ENCODE measurements around the gene SSH2. TPM values are rescaled to one million over a fixed set of nuclear protein-coding genes. Genes with fewer than 3 reads are reported as not detected.

SSH2 gene
- total RNA-seq, 5 donors from 2014 or later (not counting 1 experiment from before 2014, with no cell fraction given), result 76.2 to 115 (median 82.7) TPM

GRCh38 chr17:29764748-29765147, 165.3 kb downstream of the SSH2 start:
- no peaks in the 10 kb centered on the region for H3K36me3 ChIP-seq (ENCODE audit: control insufficient read depth in 2 of 2, extremely low read depth in 1 of 2, insufficient read depth in 1 of 2, low read length in 1 of 2)
- no peak overlapping the region for H3K27ac ChIP-seq (ENCODE audit: low read length)
- ChIA-PET CTCF (interaction anchor here in 1 of 2 donors (0.5 to 1.3 kb wide), 3 partner anchors 7 to 174 kb away, joined by 3 to 8 read pairs (median 4); no protein-coding TSS in a partner anchor), POLR2A (no interaction called here)
- H3K4me1 ChIP-seq (ENCODE audit: control insufficient read depth in 1 of 2, extremely low read depth in 1 of 2, insufficient read depth in 2 of 2, low read length in 2 of 2), result peaks cover 5 to 6% of the 10 kb centered on the region in 2 experiments
- H3K4me3 ChIP-seq (ENCODE audit: control insufficient read depth in 1 of 2, extremely low read depth in 1 of 2, low read length in 1 of 2), result no peak overlapping the region
- H3K9me3 ChIP-seq, result no peaks in the 10 kb centered on the region
- Mint-ChIP-seq H3K36me3 (no peaks in the 10 kb centered on the region), H3K9me3 (no peaks in the 10 kb centered on the region), H3K27me3 (no peaks in the 10 kb centered on the region), H3K4me3 (no peak overlapping the region), H3K4me1 (peaks cover 9 to 14% (median 11%) of the 10 kb centered on the region in 3 donors), H3K27ac (no peak overlapping the region)
- no CpG with 5 or more reads among the region's 1 CpG for WGBS (ENCODE audit: insufficient coverage)
- no peaks in the 10 kb centered on the region for H3K27me3 ChIP-seq (replicated peaks in 1 of 2; ENCODE audit: control insufficient read depth in 2 of 2, extremely low read depth in 1 of 2, insufficient read depth in 2 of 2, low read length in 1 of 2)
- no peak for DNase-seq
- no peak for ATAC-seq (replicated peaks in 1 of 4)

DNA sequence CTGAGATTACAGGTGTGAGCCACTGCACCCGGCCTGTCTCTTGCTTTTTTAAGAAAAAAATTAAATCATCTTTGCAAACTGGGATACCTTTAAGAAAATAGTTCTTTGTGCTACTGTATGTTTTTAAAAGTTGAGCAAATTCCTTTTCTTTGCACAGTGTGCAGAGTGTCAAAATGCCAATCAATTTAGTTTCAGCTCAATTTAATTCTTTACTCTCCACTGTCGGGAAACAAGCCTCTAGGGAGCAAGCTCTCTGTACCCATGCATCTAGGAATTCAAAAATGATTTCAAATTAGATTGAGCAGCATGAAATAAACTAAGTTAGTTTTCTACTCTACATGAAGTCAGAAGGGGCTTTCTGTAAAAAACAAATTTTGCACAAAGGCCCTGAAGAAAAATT, 165.8 kb downstream of the SSH2 start:
- POLR2A ChIA-PET, result no interaction called here
- Mint-ChIP-seq H3K27ac (peak overlapping the region; percentile 16 to 19), H3K27me3 (no peaks in the 10 kb centered on the region), H3K9me3 (no peaks in the 10 kb centered on the region), H3K4me1 (peaks cover 14 to 20% (median 17%) of the 10 kb centered on the region in 3 donors), H3K4me3 (no peak overlapping the region), H3K36me3 (no peaks in the 10 kb centered on the region)
- Histone ChIP-seq H3K4me1 (ENCODE audit: control insufficient read depth in 1 of 2, extremely low read depth in 1 of 2, insufficient read depth in 2 of 2, low read length in 2 of 2) (peaks cover 6% of the 10 kb centered on the region in 2 experiments), H3K4me3 (ENCODE audit: control insufficient read depth in 1 of 2, extremely low read depth in 1 of 2, low read length in 1 of 2) (no peak overlapping the region), H3K9me3 (no peaks in the 10 kb centered on the region), H3K27me3 (replicated peaks in 1 of 2; ENCODE audit: control insufficient read depth in 2 of 2, extremely low read depth in 1 of 2, insufficient read depth in 2 of 2, low read length in 1 of 2) (no peaks in the 10 kb centered on the region), H3K27ac (ENCODE audit: low read length) (no peak overlapping the region), H3K36me3 (ENCODE audit: control insufficient read depth in 2 of 2, extremely low read depth in 1 of 2, insufficient read depth in 1 of 2, low read length in 1 of 2) (no peaks in the 10 kb centered on the region)
- no CpG with 5 or more reads among the region's 2 CpGs for WGBS (ENCODE audit: insufficient coverage)
- DNase-seq (no peak), ATAC-seq (replicated peaks in 1 of 4) (no peak)
- CTCF ChIA-PET, result interaction anchor here (0.5 to 1.3 kb wide), 3 partner anchors 14 to 174 kb away, joined by 4 to 9 read pairs (median 8); no protein-coding TSS in a partner anchor

DNA sequence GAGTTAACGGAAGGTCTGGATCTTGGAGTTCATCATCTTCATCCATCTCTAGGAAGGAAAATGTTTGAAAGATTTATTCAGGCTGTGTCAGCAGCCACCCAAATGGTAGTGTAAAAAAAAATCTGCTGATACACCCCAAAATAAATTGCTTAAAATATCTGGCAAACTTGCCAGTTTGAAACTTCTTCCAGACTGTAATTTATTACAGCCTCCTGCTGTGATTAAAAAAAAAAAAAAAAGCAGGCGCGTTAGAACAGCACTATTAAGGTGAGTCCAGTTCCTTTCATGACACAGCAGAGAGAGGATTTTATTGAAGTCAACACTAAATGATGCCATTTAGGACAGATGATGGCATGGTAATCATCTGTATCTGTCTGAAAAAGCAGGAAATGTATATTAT, 166.8 kb downstream of the SSH2 start:
- no CpG with 5 or more reads among the region's 3 CpGs for WGBS (ENCODE audit: insufficient coverage)
- no peak for DNase-seq
- no peak overlapping the region for H3K4me3 Mint-ChIP-seq
- CTCF ChIA-PET, result interaction anchor here in 1 of 2 donors (0.5 to 0.6 kb wide), 2 partner anchors 8 to 58 kb away, joined by 4 to 9 read pairs; no protein-coding TSS in a partner anchor
- no peak overlapping the region for H3K27ac Mint-ChIP-seq
- ATAC-seq (replicated peaks in 1 of 4), result no peak
- H3K27me3 ChIP-seq (replicated peaks in 1 of 2; ENCODE audit: control insufficient read depth in 2 of 2, extremely low read depth in 1 of 2, insufficient read depth in 2 of 2, low read length in 1 of 2), result no peaks in the 10 kb centered on the region
- H3K27ac ChIP-seq (ENCODE audit: low read length), result no peak overlapping the region
- peaks cover 13% of the 10 kb centered on the region in 2 experiments for H3K4me1 ChIP-seq (ENCODE audit: control insufficient read depth in 1 of 2, extremely low read depth in 1 of 2, insufficient read depth in 2 of 2, low read length in 2 of 2)
- H3K4me1 Mint-ChIP-seq, result peaks cover 21 to 26% (median 22%) of the 10 kb centered on the region in 3 donors
- H3K36me3 ChIP-seq (ENCODE audit: control insufficient read depth in 2 of 2, extremely low read depth in 1 of 2, insufficient read depth in 1 of 2, low read length in 1 of 2), result no peaks in the 10 kb centered on the region
- no peaks in the 10 kb centered on the region for H3K36me3 Mint-ChIP-seq
- no peak overlapping the region for H3K4me3 ChIP-seq (ENCODE audit: control insufficient read depth in 1 of 2, extremely low read depth in 1 of 2, low read length in 1 of 2)
- POLR2A ChIA-PET, result interaction anchor here in 1 of 2 donors (0.6 kb wide), 1 partner anchor 58 kb away, joined by 4 read pairs; no protein-coding TSS in a partner anchor
- no peaks in the 10 kb centered on the region for H3K9me3 Mint-ChIP-seq
- no peaks in the 10 kb centered on the region for H3K9me3 ChIP-seq
- no peaks in the 10 kb centered on the region for H3K27me3 Mint-ChIP-seq

- H3K36me3 ChIP-seq (ENCODE audit: control insufficient read depth in 2 of 2, extremely low read depth in 1 of 2, insufficient read depth in 1 of 2, low read length in 1 of 2), result peaks cover 0 to 4% of the 10 kb centered on the region in 2 donors
Measured at GRCh38 chr17:29761040-29761761, 168.8 kb downstream of the SSH2 start.

DNA sequence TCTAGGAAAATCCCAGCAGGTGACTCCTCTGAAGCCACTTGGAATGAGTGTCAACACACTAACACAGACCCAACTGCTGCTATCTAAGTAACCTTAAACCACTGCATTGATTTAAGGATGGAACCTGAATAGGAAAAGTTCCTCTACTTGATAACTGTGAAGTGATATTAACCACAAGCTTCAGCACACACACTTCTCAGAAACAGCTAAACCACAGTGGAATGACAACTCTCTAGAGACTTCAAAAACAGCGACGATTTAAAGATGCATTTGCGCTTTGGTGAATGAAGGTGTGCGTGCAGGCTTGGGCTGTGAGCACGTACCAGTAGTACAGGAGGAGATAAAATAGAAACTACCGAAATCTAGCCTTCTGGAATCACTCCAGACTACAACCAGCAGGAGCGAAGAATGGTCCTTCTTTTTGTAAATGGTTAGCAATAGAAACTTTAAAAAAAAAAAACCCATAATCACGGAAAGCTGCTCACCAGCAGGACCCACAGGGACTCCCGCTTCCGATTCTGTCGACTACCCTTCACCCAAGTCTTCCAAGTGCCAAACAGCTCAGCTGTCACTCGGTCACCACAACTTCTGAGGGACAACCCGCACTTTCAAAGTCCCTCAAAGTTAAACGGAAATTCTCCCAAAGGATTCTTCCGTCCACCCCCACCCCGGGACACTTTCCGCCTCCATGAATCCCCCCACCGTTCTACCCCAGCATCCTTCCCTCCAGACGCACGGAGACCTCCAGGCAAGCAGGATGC, 169.6 kb downstream of the SSH2 start:
- CTCF ChIA-PET, result interaction anchor here in 1 of 2 donors (0.7 to 2.6 kb wide), 6 partner anchors 15 to 934 kb away, joined by 3 to 15 read pairs (median 6); no protein-coding TSS in a partner anchor
- no peaks in the 10 kb centered on the region for H3K27me3 Mint-ChIP-seq
- POLR2A ChIA-PET, result interaction anchor here (0.5 to 1.9 kb wide), 6 partner anchors 17 to 850 kb away, joined by 3 to 11 read pairs (median 3); no protein-coding TSS in a partner anchor
- H3K36me3 Mint-ChIP-seq, result peaks cover 6% of the 10 kb centered on the region
- Histone ChIP-seq H3K9me3 (no peaks in the 10 kb centered on the region), H3K4me1 (ENCODE audit: control insufficient read depth in 1 of 2, extremely low read depth in 1 of 2, insufficient read depth in 2 of 2, low read length in 2 of 2) (peaks cover 22 to 27% of the 10 kb centered on the region in 2 experiments), H3K27me3 (replicated peaks in 1 of 2; ENCODE audit: control insufficient read depth in 2 of 2, extremely low read depth in 1 of 2, insufficient read depth in 2 of 2, low read length in 1 of 2) (no peaks in the 10 kb centered on the region), H3K27ac (ENCODE audit: low read length) (peak overlapping the region; percentile 72), H3K4me3 (ENCODE audit: control insufficient read depth in 1 of 2, extremely low read depth in 1 of 2, low read length in 1 of 2) (peak overlapping the region; percentile 85 to 96), H3K36me3 (ENCODE audit: control insufficient read depth in 2 of 2, extremely low read depth in 1 of 2, insufficient read depth in 1 of 2, low read length in 1 of 2) (peaks cover 3 to 6% of the 10 kb centered on the region in 2 donors)
- 0% methylated on average over 12 of the region's 20 CpGs for WGBS (ENCODE audit: insufficient coverage)
- peak; percentile 63 to 69 (median 66) for ATAC-seq (replicated peaks in 1 of 4)
- H3K9me3 Mint-ChIP-seq, result no peaks in the 10 kb centered on the region
- H3K27ac Mint-ChIP-seq, result peak overlapping the region; percentile 94 to 98
- DNase-seq, result peak; percentile 9 to 84 (median 57)
- H3K4me3 Mint-ChIP-seq, result peak overlapping the region; percentile 87 to 98 (median 91)
- H3K4me1 Mint-ChIP-seq, result peaks cover 32 to 40% (median 40%) of the 10 kb centered on the region in 3 donors

More at GRCh38 chr17:29761040-29761761, 168.8 kb downstream of the SSH2 start:
- H3K9me3 Mint-ChIP-seq, result no peaks in the 10 kb centered on the region
- no peaks in the 10 kb centered on the region for H3K27me3 Mint-ChIP-seq
- H3K4me3 Mint-ChIP-seq, result peak overlapping the region; percentile 87 to 98 (median 91)
- Histone ChIP-seq H3K27ac (ENCODE audit: low read length) (peak overlapping the region; percentile 75), H3K4me1 (ENCODE audit: control insufficient read depth in 1 of 2, extremely low read depth in 1 of 2, insufficient read depth in 2 of 2, low read length in 2 of 2) (peaks cover 22 to 25% of the 10 kb centered on the region in 2 experiments), H3K9me3 (no peaks in the 10 kb centered on the region), H3K4me3 (ENCODE audit: control insufficient read depth in 1 of 2, extremely low read depth in 1 of 2, low read length in 1 of 2) (peak overlapping the region; percentile 85 to 96), H3K27me3 (replicated peaks in 1 of 2; ENCODE audit: control insufficient read depth in 2 of 2, extremely low read depth in 1 of 2, insufficient read depth in 2 of 2, low read length in 1 of 2) (no peaks in the 10 kb centered on the region)
- H3K36me3 Mint-ChIP-seq, result peaks cover 6% of the 10 kb centered on the region
- H3K4me1 Mint-ChIP-seq, result peaks cover 32 to 40% (median 39%) of the 10 kb centered on the region in 3 donors
- ATAC-seq (replicated peaks in 1 of 4) (peak; percentile 87 to 91 (median 88)), DNase-seq (peak; percentile 81 to 96 (median 92))
- POLR2A ChIA-PET, result interaction anchor here in 1 of 2 donors (1.9 kb wide), 1 partner anchor 38 kb away, joined by 11 read pairs; no protein-coding TSS in a partner anchor
- H3K27ac Mint-ChIP-seq, result peak overlapping the region; percentile 94 to 98
- CTCF ChIA-PET, result interaction anchor here in 1 of 2 donors (0.6 to 2.6 kb wide), 9 partner anchors 34 to 194 kb away, joined by 3 to 15 read pairs (median 4); partner anchors contain the start of gene CORO6
- WGBS (ENCODE audit: insufficient coverage), result under 1% methylated on average over 72 of the region's 73 CpGs
